A549 (cell line): Measurements from ENCODE around the gene CMTM1.

ENCODE experiments used
- CBX2 ChIP-seq: fragments of 200-600 bp; sonication (generic); IDR thresholded peaks from 2 replicates; pipeline ENCODE4 v1.6.1; 2016; ENCODE audit warnings: low read depth, mild to moderate bottlenecking, borderline replicate concordance
- CBX8 ChIP-seq: fragments of 200-600 bp; sonication (generic); IDR thresholded peaks from 2 replicates; pipeline ENCODE4 v1.6.1; 2016
- CTCF ChIP-seq: fragments of >200 bp; sonication (Bioruptor Twin); formaldehyde crosslinking; IDR thresholded peaks from 3 replicates; pipeline ENCODE4 v1.5.1; 2016
- EP300 ChIP-seq, 2 experiments: fragments of >200 bp; sonication (Bioruptor Twin); formaldehyde crosslinking; IDR thresholded peaks; 2 replicates in 1 of 2; 3 replicates in 1 of 2; pipeline ENCODE4 v1.6.1; 2016 to 2017
- HMGXB4 ChIP-seq: fragments of 250-450 bp; sonication (Bioruptor Pico); IDR thresholded peaks from 2 replicates; pipeline ENCODE4 v1.5.0; 2021; ENCODE audit warnings: mild to moderate bottlenecking, moderate library complexity, borderline replicate concordance
- JUN ChIP-seq, 2 experiments: fragments of >200 bp; sonication (Bioruptor Twin); formaldehyde crosslinking; IDR thresholded peaks; 2 replicates in 1 of 2; 3 replicates in 1 of 2; pipeline ENCODE4 v1.6.1; 2016 to 2017
- JUNB ChIP-seq: fragments of >200 bp; sonication (Bioruptor Twin); formaldehyde crosslinking; IDR thresholded peaks from 2 replicates; pipeline ENCODE4 v1.6.1; 2016
- MAX ChIP-seq: IDR thresholded peaks from 2 replicates; pipeline ENCODE4 v1.6.1; 2012
- POLR2A ChIP-seq: IDR thresholded peaks from 2 replicates; pipeline ENCODE4 v1.6.1; 2012; ENCODE audit warnings: mild to moderate bottlenecking, low read length
- RCOR1 ChIP-seq: fragments of 150-350 bp; IDR thresholded peaks from 2 replicates; pipeline ENCODE4 v1.6.1; 2014; ENCODE audit warnings: antibody characterized with exemption, low read length, low read depth
- ZFP36 ChIP-seq: fragments of 450-650 bp; IDR thresholded peaks from 2 replicates; pipeline ENCODE4 v1.6.1; 2014; ENCODE audit warnings: borderline replicate concordance; ENCODE audit not compliant: partially characterized antibody

- no peak for TF ChIP-seq JUN (IDR thresholded peaks at IDR 0.05)
- no peak for TF ChIP-seq ZFP36
- TF ChIP-seq CBX8, result no peak
- TF ChIP-seq JUNB, result no peak
- no peak for TF ChIP-seq CTCF
- TF ChIP-seq POLR2A, result no peak
- TF ChIP-seq HMGXB4 (CRISPR knock-in tag), result no peak
- no peak for TF ChIP-seq EP300 (IDR thresholded peaks at IDR 0.05)
- no peak for TF ChIP-seq CBX2
- TF ChIP-seq RCOR1, result no peak
- no peak for TF ChIP-seq MAX
These were observed 46.2 kb downstream of the CMTM1 start for GRCh38 chr16:66612422-66612821.
